T-helper 2 cell (primary cell): Measurements from ENCODE around the gene COPS3.
A peak's percentile ranks its signal among the peaks of the same experiment; 100 is the strongest.

Source experiments
- DNase-seq, 5 experiments: peaks; one replicate each; pipeline versions ENCODE4 v3.0.0 to v3.0.0-alpha.2; 2012 to 2022
- total RNA-seq, 2 donors: gene quantifications; one replicate each; lab custom pipeline; 2026; lab: John Stamatoyannopoulos, UW

The COPS3 gene
- 84.2 to 102 reads per million in 2 donors for total RNA-seq

DNA sequence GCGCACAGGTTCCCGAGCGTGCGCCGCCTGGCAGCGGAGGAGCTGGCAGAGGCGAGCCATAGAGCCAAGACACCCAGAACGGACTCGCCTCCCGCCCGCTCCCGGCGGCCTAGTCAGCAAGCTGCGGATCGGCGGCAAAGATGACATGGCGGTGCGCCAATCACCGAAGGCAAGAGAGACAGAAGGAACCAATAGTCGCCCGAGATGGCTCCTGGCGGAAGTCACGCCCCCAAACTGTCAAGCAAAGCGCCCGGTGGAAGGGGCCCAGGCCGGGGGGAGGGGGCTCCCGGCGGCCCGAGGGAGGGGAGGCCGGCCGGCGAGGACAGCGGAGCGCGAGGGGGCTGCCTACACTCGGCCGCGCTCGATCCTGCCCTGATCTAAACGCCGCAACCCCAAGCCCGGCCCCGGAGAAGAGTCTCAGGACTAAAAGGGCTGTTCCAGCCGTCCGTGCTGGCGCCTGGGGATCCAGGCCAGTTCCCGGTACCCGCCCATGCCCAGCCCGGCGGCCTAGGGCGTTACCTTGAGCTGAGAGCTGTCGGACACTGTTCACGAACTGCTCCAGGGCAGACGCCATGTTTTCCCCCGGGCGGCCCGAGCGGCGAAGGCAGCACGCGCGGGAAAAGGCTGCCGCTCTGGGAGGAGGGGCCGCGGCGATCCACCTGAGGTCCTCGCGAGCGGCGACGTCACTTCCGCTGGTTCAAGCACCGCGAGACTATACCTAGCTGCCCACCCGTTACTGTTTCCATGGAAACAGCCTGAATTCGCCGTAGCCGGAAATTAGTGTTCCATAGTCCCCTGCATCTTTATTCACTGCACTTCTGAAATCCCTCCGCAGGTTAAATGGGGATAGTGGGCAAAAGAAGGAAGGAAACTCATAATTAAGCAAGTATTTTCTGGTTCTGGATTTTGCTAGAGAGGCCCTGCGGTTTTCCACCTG, at the start of gene COPS3:
Gene COPS3, minus strand, starts transcription at position 634 of the 937 bp plus-strand sequence. Its CDS starts 60 bp downstream, at position 574.
- peak; percentile 92 to 99 (median 93) for DNase-seq

DNA sequence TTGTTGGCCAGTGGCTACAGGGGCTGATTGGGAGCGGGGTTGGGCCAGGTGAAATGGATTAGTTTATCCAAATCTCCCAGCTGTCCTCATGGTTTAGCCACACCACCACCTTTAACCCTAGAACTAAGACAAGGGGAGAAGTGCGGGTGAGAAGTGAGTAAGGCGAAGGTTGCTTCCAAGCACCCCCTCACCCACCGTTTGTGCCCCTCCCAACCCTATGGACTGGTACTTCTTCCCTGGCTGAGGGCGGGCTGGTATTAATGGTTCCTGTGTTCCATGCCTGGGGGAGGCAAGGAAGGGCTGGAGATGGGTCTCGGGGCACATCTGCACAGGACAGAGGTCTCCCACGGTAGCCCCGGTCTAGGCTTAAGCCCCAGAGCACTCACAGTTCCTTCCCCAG, 47.2 kb upstream of the COPS3 start:
- DNase-seq: no peak

DNA sequence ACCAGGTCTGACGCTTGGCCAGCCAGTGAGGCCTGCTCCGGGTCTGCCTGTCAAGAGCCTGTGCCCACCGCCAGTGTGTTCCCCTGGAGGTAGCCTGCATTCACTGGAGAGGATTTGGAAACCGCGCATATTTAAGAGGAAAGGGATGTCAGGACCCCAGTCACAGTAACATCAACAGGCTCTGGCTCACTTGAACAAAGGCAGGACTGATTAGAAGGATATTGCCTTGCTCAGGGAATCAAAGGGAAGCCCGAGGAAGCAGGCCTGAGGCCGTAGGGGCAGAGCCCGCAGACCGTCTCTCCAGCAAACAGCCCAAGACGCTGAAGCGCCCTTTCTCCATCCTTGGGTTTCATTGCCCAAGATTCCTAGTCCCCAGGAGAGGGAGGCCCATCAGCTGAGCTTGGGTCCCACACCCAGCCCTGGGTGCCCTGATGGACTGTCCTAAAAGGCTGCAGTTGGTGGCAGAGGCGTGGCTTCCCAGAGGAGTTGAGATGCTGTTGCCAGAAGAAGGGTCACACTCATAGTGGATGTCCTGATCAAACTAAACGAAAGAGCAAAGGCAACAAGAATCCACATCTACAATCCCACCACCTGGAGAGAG, 45.3 kb upstream of the COPS3 start:
- DNase-seq: no peak

DNA sequence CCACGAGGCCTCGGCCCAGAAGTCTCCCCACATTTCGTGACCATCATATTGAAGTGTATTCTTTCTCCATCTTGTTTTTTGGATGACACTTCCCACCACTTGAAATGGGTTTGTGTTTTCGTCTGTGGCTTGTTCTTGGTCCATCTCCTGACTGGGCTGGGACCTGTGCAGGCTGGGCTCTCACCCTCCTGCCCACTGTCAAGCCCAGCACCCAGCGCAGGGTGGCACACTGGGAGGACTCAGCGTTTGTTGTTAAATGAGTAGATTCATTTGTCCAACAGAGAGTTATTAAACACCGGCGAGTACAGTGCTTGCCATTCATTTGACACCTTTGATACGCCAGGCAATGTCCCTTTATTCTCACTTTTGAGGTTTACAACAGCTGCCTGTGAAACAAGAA, 44.8 kb upstream of the COPS3 start:
- no peak for DNase-seq

DNA sequence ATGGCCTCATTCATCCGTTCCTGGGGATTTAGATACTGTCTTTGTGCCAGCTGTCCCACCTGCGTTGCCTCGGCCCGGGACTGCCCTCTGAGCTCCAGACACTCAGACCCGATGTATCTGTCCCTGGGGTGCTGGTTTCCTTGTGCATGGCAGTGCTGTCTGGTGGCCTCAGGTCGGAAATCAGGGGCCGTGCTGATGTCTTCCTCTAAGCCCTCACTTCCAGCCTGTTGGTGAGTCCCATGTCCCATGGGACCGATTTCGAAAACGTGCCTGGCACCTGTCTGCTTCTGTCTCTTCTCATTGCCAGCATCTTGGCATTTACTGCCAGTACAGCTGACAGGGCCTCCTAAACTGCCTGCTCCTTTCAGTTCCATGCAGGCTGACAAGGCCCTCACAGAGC, 44.2 kb upstream of the COPS3 start:
- DNase-seq: no peak

DNA sequence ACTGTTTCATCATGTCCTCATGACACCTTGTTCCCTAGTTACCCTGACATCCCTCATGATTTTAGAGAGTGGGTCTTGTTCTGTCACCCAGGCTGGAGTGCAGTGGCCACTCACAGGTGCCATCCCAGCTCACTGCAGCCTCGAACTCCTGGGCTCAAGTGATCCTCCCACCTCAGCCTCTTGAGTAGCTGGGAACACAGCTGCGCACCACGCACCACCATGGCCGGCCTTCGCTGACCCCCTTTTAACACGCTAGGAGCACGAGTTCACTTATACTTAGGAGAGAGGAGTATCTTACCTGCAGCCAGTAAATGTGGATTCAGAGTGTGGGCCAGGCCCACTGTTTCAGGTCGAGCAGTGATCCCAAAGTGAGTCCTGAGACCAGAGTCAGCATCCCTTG, 43.6 kb upstream of the COPS3 start:
- no peak for DNase-seq

DNA sequence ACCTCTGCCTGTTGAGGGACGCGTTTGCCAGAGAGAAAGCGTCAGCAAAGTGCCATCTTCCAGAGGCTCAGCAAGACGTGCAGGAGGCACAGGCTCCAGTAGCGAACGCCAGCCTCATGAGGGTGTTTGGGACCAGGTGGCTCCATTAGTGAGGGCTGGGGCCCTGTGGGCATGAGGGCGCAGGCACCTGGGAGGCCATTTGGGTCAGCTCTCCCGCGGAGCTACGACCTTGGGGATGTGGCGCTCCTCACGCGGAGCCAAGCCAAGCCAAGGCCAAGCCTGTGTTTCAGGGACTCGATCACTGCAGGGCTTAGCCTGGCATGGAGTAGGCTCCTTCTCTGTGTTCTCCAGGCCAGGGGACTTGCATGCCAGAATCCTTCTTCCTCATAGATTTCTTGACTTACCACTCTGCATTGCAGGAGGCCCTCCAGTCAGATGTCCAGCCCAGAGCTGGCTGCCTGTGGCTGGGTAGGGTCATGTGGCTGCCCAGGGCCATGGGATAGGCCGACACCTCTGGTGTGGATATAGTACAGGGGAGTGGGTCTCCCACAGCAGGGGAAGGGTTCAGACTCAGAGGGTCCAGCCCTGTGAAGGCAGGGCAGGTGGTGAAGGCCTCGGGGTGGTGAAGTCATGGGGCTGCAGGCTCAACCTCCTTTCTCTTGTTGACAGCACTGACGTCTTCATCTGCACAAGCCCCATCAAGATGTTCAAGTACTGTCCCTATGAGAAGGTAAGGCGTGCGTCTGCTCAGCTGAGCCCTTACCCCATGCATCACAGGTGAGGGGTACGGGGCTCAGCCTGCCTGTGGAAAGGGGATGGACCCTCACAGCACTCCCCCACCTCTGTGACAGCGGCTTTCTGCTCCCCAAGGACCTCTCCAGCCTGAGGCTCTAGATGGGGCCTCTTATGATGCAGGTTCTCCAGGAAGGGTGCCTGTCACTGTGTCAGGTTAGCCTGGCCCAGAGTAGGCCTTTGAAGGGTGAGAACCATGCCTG, 41.8 kb upstream of the COPS3 start:
- DNase-seq: no peak

DNA sequence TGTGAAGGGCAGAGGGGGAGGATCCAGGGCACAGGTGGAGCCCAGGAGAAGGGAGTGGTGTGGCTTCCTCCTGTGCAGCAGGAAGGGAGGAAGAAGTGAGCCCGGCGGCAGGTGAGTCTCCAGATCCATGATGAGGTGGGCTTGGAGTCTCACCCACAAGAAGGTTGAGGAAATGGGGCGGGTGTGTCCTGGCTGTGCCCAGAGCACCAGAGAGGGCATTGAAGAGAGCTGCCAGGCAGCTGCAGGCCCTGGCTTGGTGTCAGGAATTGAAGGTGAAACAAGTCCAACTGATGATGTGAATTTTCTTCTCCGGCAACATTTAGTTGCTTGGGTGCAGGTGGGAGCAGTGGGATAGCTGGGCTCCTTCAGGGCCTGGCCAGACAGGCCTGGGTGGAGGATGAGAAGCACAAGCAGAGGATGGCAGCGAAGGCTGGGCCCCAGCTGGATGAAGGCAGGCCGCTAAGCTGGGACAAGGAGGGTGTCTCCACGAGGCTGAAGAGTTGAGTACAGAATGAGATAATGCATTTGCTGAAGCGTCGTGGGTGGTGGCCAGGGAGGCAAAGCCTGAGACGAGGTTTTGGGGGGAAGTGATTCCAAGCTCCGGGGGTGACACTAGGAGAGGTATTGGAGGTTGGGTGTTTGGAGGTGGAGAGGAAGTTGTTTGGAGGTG, 40.4 kb upstream of the COPS3 start:
- no peak for DNase-seq

DNA sequence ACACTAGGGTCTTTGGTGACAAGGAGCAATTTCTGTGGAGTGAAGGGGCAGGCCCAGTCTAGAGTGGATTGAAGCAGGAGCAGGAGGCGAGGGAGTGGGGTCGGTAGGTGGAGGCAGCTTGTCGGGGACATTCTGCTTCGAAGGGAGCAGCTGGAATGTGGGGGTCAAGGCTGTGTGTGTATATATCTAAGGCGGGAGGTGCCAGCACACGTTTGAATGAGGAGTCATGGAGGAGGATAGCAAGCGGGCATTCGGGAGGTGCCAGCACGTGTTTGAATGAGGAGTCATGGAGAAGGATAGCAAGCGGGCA, 39.8 kb upstream of the COPS3 start:
- DNase-seq: no peak

DNA sequence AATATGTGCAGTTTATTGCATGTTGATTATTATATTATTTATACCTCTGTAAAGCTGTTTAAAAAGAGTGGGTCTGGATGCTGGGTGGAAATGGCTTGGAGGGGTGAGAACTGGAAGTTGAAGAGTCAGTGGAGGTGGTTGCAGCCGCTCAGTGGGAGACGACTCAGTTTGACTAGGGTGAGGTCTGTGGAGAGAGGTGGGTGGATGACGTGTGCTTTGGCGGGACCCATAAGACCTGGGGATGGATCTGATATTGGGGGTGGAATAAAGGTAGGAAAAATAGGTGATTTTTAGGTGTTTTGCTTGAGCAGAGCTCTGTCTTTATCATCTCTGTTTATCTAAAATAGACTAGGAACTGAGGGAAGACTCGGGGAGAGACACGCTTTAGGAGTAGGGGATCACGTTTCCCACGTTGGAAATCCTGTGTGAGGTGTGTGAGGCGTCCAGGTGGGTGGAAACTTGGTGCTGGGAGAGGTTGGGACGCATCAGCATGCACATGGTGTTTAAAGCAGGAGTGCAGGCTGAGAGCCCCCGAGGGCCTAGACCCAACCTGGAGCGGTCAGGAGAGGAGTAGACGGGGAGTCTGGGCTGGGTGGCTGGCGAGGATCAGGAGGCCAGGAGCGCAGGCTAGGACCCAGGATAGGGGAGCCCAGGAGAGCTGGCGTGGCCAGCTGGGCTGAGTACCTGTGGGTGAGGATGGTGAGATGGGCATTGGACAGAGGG, 39.3 kb upstream of the COPS3 start:
- DNase-seq: no peak

DNA sequence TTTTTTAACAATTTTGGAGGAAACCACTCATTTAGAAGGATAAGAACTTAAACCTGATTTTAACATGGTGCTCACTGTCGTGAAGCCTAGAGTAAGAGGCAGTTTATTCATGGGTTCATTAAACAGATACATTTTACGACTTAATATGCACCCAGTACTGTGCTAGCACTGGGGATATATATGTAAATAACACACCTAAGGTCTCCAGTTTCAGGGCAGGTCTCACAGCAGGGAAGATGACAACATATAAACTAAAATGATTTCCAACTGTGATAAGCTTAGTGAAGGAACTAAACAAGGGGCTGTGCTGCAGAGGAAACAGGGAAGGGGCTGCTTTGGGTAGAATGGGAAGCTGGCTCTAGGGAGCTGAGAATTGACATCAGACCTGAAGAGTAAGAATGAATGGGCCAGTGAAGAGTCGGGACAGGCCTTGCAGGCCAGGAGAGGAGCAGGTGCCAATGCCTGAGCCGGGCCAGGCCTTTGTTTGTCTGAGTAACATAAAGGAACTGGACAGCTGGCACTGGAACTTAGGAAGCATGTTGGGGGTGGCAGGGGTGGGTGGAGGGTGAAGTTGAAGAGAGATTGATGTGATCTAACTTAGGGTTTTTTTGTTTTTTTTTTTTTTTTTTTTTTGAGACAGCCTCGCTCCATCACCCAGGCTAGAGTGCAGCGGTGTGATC, 34.2 kb upstream of the COPS3 start:
- no peak for DNase-seq

DNA sequence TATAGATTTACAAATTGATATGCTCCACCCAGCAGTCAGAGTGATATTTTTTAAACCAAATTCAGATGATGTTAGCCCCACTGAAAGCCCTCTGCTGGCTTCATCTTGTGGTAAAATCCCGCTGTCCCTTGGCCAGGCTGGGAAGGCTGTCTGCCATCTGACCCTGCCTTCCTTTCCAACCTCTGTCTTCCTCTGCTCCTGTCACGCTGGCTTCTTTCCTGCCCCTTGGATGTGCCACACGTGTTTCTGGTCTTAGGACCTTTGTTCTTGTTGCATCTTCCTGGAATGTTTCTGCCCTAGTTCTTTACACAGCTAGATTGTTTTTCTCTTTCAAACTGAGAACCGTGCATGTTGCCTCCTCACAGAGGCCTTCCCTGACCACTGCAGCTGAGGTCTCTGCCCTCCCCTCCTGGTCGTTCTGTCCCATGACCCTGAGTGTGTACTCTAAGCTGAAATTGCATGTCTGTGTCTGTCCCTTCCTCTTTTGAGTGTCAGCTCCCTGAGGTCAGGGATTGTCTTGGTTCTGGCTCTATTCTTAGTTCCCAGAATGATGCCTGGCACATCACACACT, 33.5 kb upstream of the COPS3 start:
- DNase-seq: no peak

DNA sequence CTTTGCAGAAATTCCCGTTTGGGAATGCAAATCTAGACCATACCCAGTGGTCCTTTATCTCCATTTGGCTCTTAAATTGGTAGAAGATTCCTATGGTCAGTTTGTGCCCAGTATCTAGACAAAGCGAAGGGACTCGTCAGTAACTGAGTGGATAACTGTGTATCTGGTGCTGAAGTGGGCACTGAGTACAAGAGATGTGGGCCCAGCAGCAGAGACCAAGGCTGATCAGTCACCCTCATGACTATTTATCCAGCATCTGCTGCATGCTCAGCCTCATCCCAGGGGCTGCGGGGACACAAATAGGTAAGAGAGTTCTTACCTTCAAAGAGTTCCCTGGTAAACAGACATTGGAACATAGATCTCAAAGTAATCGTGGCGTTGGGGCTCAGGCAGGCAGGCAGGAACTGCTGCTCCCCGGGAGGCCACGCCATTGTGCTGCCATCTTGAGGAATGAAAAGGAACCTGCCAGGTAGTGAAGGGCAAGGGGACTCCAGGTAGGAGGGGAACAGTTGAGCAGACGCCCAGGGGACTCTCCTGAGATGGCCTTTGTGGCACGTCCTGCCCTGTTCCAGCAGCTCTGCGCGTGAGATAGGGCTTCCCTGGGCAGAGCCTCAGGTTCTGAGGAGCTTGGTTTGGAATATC, 32.4 kb upstream of the COPS3 start:
- DNase-seq: peak; percentile 24 to 79 (median 60)

DNA sequence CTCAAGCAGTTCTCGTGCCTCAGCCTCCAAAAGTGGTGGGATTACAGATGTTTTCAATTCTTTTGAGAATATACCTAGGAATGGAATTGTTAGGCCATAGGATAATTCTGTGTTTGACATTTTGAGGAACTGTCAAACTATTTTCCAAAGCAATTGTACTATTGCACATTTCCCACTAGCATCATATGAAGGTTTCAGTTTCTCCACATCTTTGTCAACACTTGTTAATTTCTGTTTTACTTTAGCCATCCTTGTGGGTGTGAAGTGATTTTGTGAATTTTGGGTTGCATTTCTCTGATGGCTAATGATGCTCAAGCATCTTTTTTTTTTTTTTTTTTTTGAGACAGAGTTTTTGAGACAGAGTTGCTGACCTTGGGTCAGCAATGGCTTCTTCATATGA, 28.3 kb upstream of the COPS3 start:
- DNase-seq: no peak

DNA sequence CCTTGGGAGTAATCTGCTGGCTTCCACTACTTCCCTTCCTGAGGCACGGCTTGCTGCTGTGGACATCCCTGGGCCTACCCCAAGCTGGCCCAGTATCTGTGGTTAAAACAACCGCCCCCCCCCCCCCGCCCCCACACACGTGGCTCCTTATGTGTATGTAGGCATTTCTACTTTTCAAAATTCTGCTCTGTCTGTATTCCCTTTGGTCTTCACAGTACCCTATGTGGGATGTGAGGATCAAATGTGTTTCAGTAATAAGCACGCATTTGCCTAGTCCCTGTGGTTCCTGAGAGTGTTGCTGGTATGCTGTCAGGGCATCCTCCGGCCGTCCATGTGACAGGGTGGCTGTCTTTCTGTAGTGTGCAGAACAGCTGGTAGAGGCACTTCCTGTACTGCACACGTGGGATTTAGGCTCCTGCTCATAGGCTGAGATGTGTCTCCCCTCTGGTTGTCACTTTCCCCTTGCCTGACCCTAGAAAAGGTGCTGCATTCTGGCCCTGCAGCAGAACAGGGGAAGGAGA, 24.3 kb upstream of the COPS3 start:
- DNase-seq: peak in 4 of 5 experiments; percentile 13 to 86 (median 40)

DNA sequence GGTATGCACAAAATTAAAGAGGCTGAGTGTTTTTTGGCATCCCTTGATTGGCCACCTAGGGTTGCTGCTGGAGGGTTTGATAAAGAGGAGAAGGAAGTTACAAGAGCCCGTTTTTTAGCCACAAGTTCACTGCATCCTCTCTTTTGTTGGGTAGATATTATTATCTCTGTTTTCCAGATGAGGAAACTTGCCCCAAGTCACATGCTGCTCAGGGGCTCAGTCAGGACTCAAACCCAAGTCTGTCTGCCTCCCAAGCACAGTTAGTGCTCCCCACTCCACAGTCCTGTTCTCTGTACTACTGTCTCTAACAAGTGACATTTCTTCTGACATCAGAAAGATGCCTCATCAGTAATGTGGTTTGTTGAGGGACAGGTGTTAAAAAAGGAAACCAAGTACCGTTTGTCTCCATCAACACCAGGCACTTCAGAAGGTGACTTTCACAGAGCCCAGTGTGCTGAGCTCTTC, 23.5 kb upstream of the COPS3 start:
- DNase-seq: peak in 2 of 5 experiments; percentile 62 to 77

DNA sequence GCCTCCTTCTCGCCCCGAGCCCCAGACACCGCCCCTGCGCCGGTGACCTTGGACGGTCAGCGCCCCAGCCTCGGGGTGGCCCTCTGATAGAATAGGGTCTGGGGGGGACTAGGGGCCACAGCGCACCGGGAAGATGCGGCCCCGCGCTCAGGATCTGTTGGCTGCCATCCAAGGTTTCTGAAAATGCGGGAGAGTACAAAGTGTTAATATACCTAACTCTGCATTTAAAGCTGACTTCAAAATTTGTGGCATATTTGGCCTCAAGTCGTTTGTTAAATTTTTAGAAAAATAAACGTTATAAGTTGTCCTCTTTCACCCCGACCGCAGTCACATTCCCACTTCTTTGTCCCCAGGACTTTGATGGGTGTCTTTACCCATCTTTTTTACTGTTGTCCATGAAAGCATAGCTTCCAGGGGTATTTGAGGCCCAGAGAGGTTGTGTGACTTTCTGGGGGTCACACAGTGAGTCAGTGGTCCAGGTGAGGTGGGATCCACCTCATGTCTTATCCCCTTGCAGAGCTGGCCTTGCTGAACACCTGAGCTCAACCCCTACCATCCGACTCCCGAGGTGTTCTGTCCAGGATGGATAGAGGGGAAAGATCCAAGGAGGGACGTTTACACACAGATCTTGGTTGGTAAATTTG, 22.9 kb upstream of the COPS3 start:
- DNase-seq: no peak

DNA sequence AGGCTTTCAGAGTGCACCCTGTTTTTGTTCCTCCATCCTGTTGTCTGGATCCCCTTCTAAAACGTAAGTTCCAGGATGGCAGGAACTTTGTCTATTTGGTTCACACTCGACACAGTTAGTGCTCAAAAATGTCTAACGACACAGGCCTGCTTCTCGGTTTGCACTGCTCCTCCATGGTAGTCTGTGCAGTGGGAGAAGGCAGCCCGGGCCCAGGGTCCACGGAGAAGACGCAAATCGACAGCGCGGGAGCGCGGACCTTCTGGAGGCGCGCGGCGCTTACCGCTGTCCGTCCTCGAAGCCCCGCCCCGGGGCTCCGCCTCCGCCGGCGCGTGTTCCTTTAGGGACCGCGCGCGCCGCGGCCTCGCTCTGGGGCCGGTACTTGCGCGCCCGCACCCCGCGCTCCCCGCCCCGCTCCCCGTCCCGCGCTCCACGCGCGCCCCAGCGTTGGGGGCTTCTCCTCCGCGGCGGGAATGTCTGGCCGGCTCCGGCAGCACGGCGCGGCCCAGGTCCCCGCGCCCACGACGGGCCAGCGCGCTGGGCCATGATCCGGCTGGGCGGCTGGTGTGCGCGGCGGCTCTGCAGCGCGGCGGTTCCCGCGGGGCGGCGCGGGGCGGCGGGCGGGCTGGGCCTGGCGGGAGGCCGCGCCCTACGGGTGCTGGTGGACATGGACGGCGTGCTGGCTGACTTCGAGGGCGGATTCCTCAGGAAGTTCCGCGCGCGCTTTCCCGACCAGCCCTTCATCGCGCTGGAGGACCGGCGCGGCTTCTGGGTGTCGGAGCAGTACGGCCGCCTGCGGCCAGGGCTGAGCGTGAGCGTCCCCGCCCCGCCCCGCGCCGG, 22.2 kb upstream of the COPS3 start, which contains the start of gene NT5M:
Gene NT5M, plus strand, starts transcription at position 364 of the 837 bp plus-strand sequence. Its CDS starts 178 bp downstream, at position 542.
- DNase-seq: peak; percentile 36 to 85 (median 43)
